Panc1 (cell line): ENCODE measurements around the gene BBS1. TPM values are rescaled to one million over a fixed set of nuclear protein-coding genes. Genes with fewer than 3 reads are reported as not detected.

Experiments
- ATAC-seq: fragments of 200-7000 bp; cut with Tn5 transposase; 2 replicates; pipeline ENCODE4 v1.9.1; 2020; ENCODE audit warnings: mild to moderate bottlenecking, moderate library complexity
- BruUV-seq: library from RNA; stranded (reverse); fragments of 400-500 nt; replicated peaks from 2 replicates; lab custom pipeline; 2021; lab: Mats Ljungman, UMichigan
- CTCF ChIA-PET: fragments of 300-600 bp; sonication (Branson Sonifier 250); formaldehyde crosslinking; loops from one replicate; lab custom pipeline; 2022; ENCODE audit warnings: antibody characterized with exemption; lab: Charles Lee
- POLR2A ChIA-PET: fragments of 300-600 bp; sonication (Branson Sonifier 250); formaldehyde crosslinking; loops from one replicate; lab custom pipeline; 2022; ENCODE audit warnings: antibody characterized with exemption; lab: Charles Lee
- DNase-seq: peaks from one replicate; pipeline ENCODE4 v3.0.0-alpha.2; 2010; ENCODE audit warnings: low read depth, low spot score
- H3K27ac ChIP-seq: 2 replicates; pipeline ENCODE4 v1.5.1; 2011; ENCODE audit warnings: mild to moderate bottlenecking, low read length, inconsistent platforms
- H3K27me3 ChIP-seq: fragments of 200-500 bp; sonication (Bioruptor generic); 2 replicates; pipeline ENCODE4 v1.6.0; 2014; ENCODE audit warnings: low read length, inconsistent platforms; ENCODE audit not compliant: control insufficient read depth, insufficient read depth
- H3K36me3 ChIP-seq: fragments of 200-500 bp; sonication (Bioruptor generic); 2 replicates; pipeline ENCODE4 v1.5.1; 2014; ENCODE audit warnings: inconsistent platforms, mild to moderate bottlenecking, low read length, moderate library complexity; ENCODE audit not compliant: control insufficient read depth, insufficient read depth
- H3K4me1 ChIP-seq: 2 replicates; pipeline ENCODE4 v1.5.1; 2011; ENCODE audit warnings: inconsistent platforms, mild to moderate bottlenecking, low read length, moderate library complexity; ENCODE audit not compliant: control insufficient read depth, insufficient read depth
- H3K4me3 ChIP-seq, 2 experiments: 2 replicates each; pipeline ENCODE4 v1.5.1; 2011 to 2012; ENCODE audit warnings: low read depth in 2 of 2, low read length in 2 of 2, mild to moderate bottlenecking in 2 of 2, inconsistent platforms in 1 of 2, moderate library complexity in 1 of 2
- H3K9me3 ChIP-seq: fragments of 200-500 bp; sonication (Bioruptor generic); 2 replicates; pipeline ENCODE4 v1.5.1; 2014; ENCODE audit warnings: low read depth, mild to moderate bottlenecking, inconsistent platforms, low read length, moderate library complexity; ENCODE audit not compliant: control insufficient read depth, insufficient read depth
- CTCF ChIP-seq: fragments of 450-650 bp; IDR thresholded peaks from 2 replicates; pipeline ENCODE4 v1.5.1; 2017; ENCODE audit warnings: mild to moderate bottlenecking
- POLR2AphosphoS5 ChIP-seq: IDR thresholded peaks from 2 replicates; pipeline ENCODE4 v1.6.1; 2012; ENCODE audit warnings: mild to moderate bottlenecking, low read depth, low read length, moderate library complexity
- REST ChIP-seq, 2 experiments: IDR thresholded peaks; 2 replicates each; pipeline ENCODE4 v1.6.1; 2011 to 2012; ENCODE audit warnings: low read depth in 2 of 2, control low read depth in 1 of 2, low read length in 1 of 2, mild to moderate bottlenecking in 1 of 2, moderate library complexity in 1 of 2; ENCODE audit not compliant: insufficient read depth in 1 of 2
- SIN3A ChIP-seq: IDR thresholded peaks from 2 replicates; pipeline ENCODE4 v1.6.1; 2012; ENCODE audit warnings: low read depth, mild to moderate bottlenecking, low read length, moderate library complexity, borderline replicate concordance; ENCODE audit not compliant: insufficient read depth
- TCF7L2 ChIP-seq: IDR thresholded peaks from 2 replicates; pipeline ENCODE4 v1.6.1; 2011; ENCODE audit warnings: mild to moderate bottlenecking, low read depth, low read length, inconsistent platforms
- in situ Hi-C: cut with HindIII; loops from 2 replicates; pipeline ENCODE4 v1.10.0; 2016; ENCODE audit warnings: low sequenced_read_pairs, low pct_unique_long_range_greater_than_20kb
- intact Hi-C: fragments of 100-400 bp; cut with micrococcal nuclease; formaldehyde crosslinking; loops from one replicate; pipeline ENCODE4 v1.10.0; 2022; ENCODE audit not compliant: unreplicated experiment
- total RNA-seq: library from RNA; stranded (reverse); gene quantifications from one replicate; pipeline ENCODE4 v1.2.1, GENCODE V29; 2021; ENCODE audit not compliant: unreplicated experiment

The BBS1 gene
- total RNA-seq, 1 experiment from 2014 or later, result 26.9 TPM

GRCh38 chr11:66529069-66529468 lies 18.6 kb downstream of the BBS1 start:
- ChIA-PET POLR2A (no interaction called here), CTCF (no interaction called here)
- TF ChIP-seq CTCF (no peak), TCF7L2 (no peak), SIN3A (no peak), POLR2AphosphoS5 (no peak), REST (IDR thresholded peaks at IDR 0.05; ENCODE audit: insufficient read depth in 1 of 2, low read depth in 2 of 2, low read length in 1 of 2) (no peak)
- Histone ChIP-seq H3K9me3 (no peaks in the 10 kb centered on the region), H3K36me3 (no peaks in the 10 kb centered on the region), H3K4me3 (no peak overlapping the region), H3K27me3 (no peaks in the 10 kb centered on the region), H3K27ac (no peak overlapping the region), H3K4me1 (no peaks in the 10 kb centered on the region)
- intact Hi-C loops, result no loop called here
- BruUV-seq, result no TSS peak
- no peak for ATAC-seq
- DNase-seq, result no peak
- in situ Hi-C loops, result no loop called here

- DNase-seq, result no peak
- intact Hi-C loops (no loop called here), in situ Hi-C loops (no loop called here)
- H3K9me3 ChIP-seq, result no peaks in the 10 kb centered on the region
- no peaks in the 10 kb centered on the region for H3K4me1 ChIP-seq
- H3K27ac ChIP-seq, result no peak overlapping the region
- H3K27me3 ChIP-seq, result no peaks in the 10 kb centered on the region
- CTCF ChIA-PET, result no interaction called here
- BruUV-seq, result no TSS peak
- H3K4me3 ChIP-seq, result no peak overlapping the region
- H3K36me3 ChIP-seq, result no peaks in the 10 kb centered on the region
- POLR2A ChIA-PET, result no interaction called here
- ATAC-seq, result 0 out of 2 replicates have a peak, but pooled peaks have one; percentile 12
- TF ChIP-seq CTCF (no peak), TCF7L2 (no peak), REST (IDR thresholded peaks at IDR 0.05; ENCODE audit: insufficient read depth in 1 of 2, low read depth in 2 of 2, low read length in 1 of 2) (no peak), SIN3A (no peak), POLR2AphosphoS5 (no peak)
Observed at GRCh38 chr11:66529655-66530054, 19.2 kb downstream of the BBS1 start.
